ENCODE results near the gene GPBP1L1.
"Not testable (repeated sequence)": the region's sequence is repeated elsewhere in the genome, so short reads cannot be mapped to it uniquely, and the experiment has no call there.

Gene GPBP1L1

GRCh38 chr1:45607404-45608074 lies 78.8 kb downstream of the GPBP1L1 start:
- H3K4me3 ChIP-seq (ENCODE audit: low read depth, low read length) = no peak overlapping the region
- peaks cover 4% of the 10 kb centered on the region for H3K36me3 ChIP-seq (replicated peaks)
- no peaks in the 10 kb centered on the region for H3K27me3 ChIP-seq (replicated peaks)
- DNase-seq = no peak
- in situ Hi-C loops (cut with HindIII; ENCODE audit: low pct_ligation_motif_present, low sequenced_read_pairs) = no loop called here
- no peak for TF ChIP-seq CTCF (IDR thresholded peaks at IDR 0.05; ENCODE audit: low read depth, low read length, missing control alignments)
- H3K27ac ChIP-seq = no peak overlapping the region

- no peak for TF ChIP-seq CTCF (IDR thresholded peaks at IDR 0.05; ENCODE audit: low read depth, low read length, missing control alignments)
- no peaks in the 10 kb centered on the region for H3K27me3 ChIP-seq (replicated peaks)
- H3K36me3 ChIP-seq (replicated peaks) = peaks cover under 1% of the 10 kb centered on the region
- no peak for DNase-seq
- H3K27ac ChIP-seq = no peak overlapping the region
- H3K4me3 ChIP-seq (ENCODE audit: low read depth, low read length) = no peak overlapping the region
- in situ Hi-C loops (cut with HindIII; ENCODE audit: low pct_ligation_motif_present, low sequenced_read_pairs) = no loop called here
These were observed 82.1 kb downstream of the GPBP1L1 start for GRCh38 chr1:45604239-45604638.

- H3K27ac ChIP-seq; in situ Hi-C loops (cut with HindIII; ENCODE audit: low pct_ligation_motif_present, low sequenced_read_pairs); DNase-seq; H3K4me3 ChIP-seq (ENCODE audit: low read depth, low read length); H3K27me3 ChIP-seq (replicated peaks); H3K36me3 ChIP-seq (replicated peaks): not testable (repeated sequence)
These were observed 89.6 kb downstream of the GPBP1L1 start for GRCh38 chr1:45596765-45597164.

- no peak overlapping the region for H3K27ac ChIP-seq
- no peak for DNase-seq
- no peak overlapping the region for H3K4me3 ChIP-seq (ENCODE audit: low read depth, low read length)
- TF ChIP-seq CTCF (IDR thresholded peaks at IDR 0.05; ENCODE audit: low read depth, low read length, missing control alignments) = no peak
- no peaks in the 10 kb centered on the region for H3K27me3 ChIP-seq (replicated peaks)
- peaks cover 5% of the 10 kb centered on the region for H3K36me3 ChIP-seq (replicated peaks)
- in situ Hi-C loops (cut with HindIII; ENCODE audit: low pct_ligation_motif_present, low sequenced_read_pairs) = no loop called here
These were observed 91.9 kb downstream of the GPBP1L1 start for GRCh38 chr1:45594412-45594811.

- in situ Hi-C loops (cut with HindIII; ENCODE audit: low pct_ligation_motif_present, low sequenced_read_pairs) = no loop called here
- H3K27ac ChIP-seq = no peak overlapping the region
- DNase-seq = no peak
- no peak overlapping the region for H3K4me3 ChIP-seq (ENCODE audit: low read depth, low read length)
- no peaks in the 10 kb centered on the region for H3K27me3 ChIP-seq (replicated peaks)
- no peak for TF ChIP-seq CTCF (IDR thresholded peaks at IDR 0.05; ENCODE audit: low read depth, low read length, missing control alignments)
- H3K36me3 ChIP-seq (replicated peaks) = peaks cover 4% of the 10 kb centered on the region
These were observed 96.5 kb downstream of the GPBP1L1 start for GRCh38 chr1:45589861-45590260.

- Histone ChIP-seq H3K4me3 (ENCODE audit: low read depth, low read length) (no peak overlapping the region), H3K27ac (no peak overlapping the region), H3K27me3 (replicated peaks) (no peaks in the 10 kb centered on the region), H3K36me3 (replicated peaks) (no peaks in the 10 kb centered on the region)
- DNase-seq = no peak
- no peak for TF ChIP-seq CTCF (IDR thresholded peaks at IDR 0.05; ENCODE audit: low read depth, low read length, missing control alignments)
- in situ Hi-C loops (cut with HindIII; ENCODE audit: low pct_ligation_motif_present, low sequenced_read_pairs) = no loop called here
These were observed 99.6 kb downstream of the GPBP1L1 start for GRCh38 chr1:45586769-45587168.

All from brain microvascular endothelial cell (primary cell).